ENCODE results near the gene LRRC73. TPM values are rescaled to one million over a fixed set of nuclear protein-coding genes. Genes with fewer than 3 reads are reported as not detected.

The LRRC73 gene
- total and polyA plus RNA-seq, 9 of the 15 experiments (the other 6 are each of a cell fraction or from before 2014, with no cell fraction given): 0.07 to 0.55 (median 0.16) TPM; not detected in 3

DNA sequence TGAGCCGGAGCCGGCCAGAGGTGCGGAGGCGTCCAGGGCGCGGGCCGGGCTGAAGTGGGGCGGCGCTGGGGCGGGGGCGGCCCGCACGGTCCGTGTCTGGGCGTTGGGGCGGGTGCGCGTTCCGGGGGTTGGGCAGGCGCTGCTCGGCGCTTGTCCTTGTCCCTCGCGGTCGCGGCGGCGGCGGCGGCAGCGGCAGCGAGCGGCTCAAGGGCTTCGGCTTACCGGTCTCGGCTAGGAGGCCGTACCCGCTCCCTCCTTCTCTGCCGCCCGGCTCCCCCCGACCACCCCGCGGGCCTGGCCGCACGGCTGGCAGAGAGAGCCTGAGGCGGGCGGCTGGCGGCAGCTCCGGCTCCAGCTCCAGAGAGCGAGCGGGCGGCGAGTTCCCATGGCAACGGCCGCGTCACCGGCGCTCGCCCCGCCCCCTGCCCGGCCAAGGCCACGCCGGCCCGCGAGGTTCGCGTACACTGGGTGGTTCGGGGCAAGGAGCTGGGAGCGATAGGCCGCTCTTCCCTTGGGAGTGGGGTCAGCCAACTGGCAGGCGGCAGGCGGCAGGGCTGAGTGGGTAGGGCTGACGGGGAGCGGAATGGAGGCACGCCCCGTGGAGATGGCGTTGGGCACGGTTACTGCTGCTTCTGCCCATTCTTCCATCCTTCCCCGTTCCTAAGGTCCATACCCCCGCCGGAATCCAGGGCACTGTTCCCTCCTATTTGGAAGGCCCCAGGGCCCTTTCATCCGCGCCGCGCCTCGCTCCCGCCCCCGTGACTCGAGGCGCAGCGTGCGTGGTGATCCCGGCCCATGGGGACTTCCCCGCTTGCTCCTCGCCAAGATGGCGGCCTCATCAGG is at the start of gene LRRC73 (continued):
- TF ChIP-seq EHMT2 (IDR thresholded peaks at IDR 0.05): no peak
- no peak for TF ChIP-seq ZNF311 (CRISPR knock-in tag; IDR thresholded peaks at IDR 0.05)
- TF ChIP-seq FUS (optimal IDR thresholded peaks at IDR 0.05; ENCODE audit: low read depth, low read length): peak; percentile 90
- TF ChIP-seq RBFOX2 (IDR thresholded peaks at IDR 0.05; ENCODE audit: low read depth, low read length): peak; percentile 73
- no peak for TF ChIP-seq RBM17 (IDR thresholded peaks at IDR 0.05; ENCODE audit: borderline replicate concordance, low read depth, low read length)
- peak; percentile 88 for TF ChIP-seq ZHX1 (conservative IDR thresholded peaks at IDR 0.05; ENCODE audit: low read length)
- TF ChIP-seq MTA3 (IDR thresholded peaks at IDR 0.05; ENCODE audit: borderline replicate concordance): peak; percentile 53; the same call in 1 of the 2 replicates
- TF ChIP-seq, protein P1, sequence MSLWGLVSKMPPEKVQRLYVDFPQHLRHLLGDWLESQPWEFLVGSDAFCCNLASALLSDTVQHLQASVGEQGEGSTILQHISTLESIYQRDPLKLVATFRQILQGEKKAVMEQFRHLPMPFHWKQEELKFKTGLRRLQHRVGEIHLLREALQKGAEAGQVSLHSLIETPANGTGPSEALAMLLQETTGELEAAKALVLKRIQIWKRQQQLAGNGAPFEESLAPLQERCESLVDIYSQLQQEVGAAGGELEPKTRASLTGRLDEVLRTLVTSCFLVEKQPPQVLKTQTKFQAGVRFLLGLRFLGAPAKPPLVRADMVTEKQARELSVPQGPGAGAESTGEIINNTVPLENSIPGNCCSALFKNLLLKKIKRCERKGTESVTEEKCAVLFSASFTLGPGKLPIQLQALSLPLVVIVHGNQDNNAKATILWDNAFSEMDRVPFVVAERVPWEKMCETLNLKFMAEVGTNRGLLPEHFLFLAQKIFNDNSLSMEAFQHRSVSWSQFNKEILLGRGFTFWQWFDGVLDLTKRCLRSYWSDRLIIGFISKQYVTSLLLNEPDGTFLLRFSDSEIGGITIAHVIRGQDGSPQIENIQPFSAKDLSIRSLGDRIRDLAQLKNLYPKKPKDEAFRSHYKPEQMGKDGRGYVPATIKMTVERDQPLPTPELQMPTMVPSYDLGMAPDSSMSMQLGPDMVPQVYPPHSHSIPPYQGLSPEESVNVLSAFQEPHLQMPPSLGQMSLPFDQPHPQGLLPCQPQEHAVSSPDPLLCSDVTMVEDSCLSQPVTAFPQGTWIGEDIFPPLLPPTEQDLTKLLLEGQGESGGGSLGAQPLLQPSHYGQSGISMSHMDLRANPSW (CRISPR knock-in tag; IDR thresholded peaks at IDR 0.05): no peak
- TF ChIP-seq BMI1 (IDR thresholded peaks at IDR 0.05; ENCODE audit: low read length): peak; percentile 91
- TF ChIP-seq NR2C2 (CRISPR knock-in tag; IDR thresholded peaks at IDR 0.05): 0 out of 2 replicates have a peak, but pooled peaks have one; percentile 4
- TF ChIP-seq NR2C2 (tag; IDR thresholded peaks at IDR 0.05): no peak
- TF ChIP-seq ZNF639 (CRISPR knock-in tag; conservative IDR thresholded peaks at IDR 0.05 in 1 of 2, IDR thresholded peaks at IDR 0.05 in 1 of 2): 0 out of 4 replicates have a peak, but pooled peaks of 1 of the 2 experiments have one; percentile 7
- peak in 1 of 2 experiments; percentile 32; a peak in 2 of 4 replicates for TF ChIP-seq NRF1 (conservative IDR thresholded peaks at IDR 0.05 in 1 of 2, IDR thresholded peaks at IDR 0.05 in 1 of 2)
- TF ChIP-seq ZBTB7A (IDR thresholded peaks at IDR 0.05; ENCODE audit: borderline replicate concordance, control insufficient read depth, low read depth, low read length): peak; percentile 51; the same call in 1 of the 2 replicates
- TF ChIP-seq, protein P2, sequence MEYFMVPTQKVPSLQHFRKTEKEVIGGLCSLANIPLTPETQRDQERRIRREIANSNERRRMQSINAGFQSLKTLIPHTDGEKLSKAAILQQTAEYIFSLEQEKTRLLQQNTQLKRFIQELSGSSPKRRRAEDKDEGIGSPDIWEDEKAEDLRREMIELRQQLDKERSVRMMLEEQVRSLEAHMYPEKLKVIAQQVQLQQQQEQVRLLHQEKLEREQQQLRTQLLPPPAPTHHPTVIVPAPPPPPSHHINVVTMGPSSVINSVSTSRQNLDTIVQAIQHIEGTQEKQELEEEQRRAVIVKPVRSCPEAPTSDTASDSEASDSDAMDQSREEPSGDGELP (CRISPR knock-in tag; IDR thresholded peaks at IDR 0.05; ENCODE audit: borderline replicate concordance): peak; percentile 35; the same call in 1 of the 2 replicates
- peak; percentile 89 for TF ChIP-seq CXXC5 (CRISPR knock-in tag; IDR thresholded peaks at IDR 0.05)
- TF ChIP-seq, protein P3, sequence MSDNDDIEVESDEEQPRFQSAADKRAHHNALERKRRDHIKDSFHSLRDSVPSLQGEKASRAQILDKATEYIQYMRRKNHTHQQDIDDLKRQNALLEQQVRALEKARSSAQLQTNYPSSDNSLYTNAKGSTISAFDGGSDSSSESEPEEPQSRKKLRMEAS (CRISPR knock-in tag; IDR thresholded peaks at IDR 0.05): peak; percentile 68; the same call in 1 of the 2 replicates
- no peak for TF ChIP-seq SLC30A9 (CRISPR knock-in tag; IDR thresholded peaks at IDR 0.05)

Data from K562 (cell line).